Upper lobe of left lung (tissue), 4 donors: ENCODE data around the gene RASGRF2.

Source experiments
- EP300 ChIP-seq, 4 donors: sonication (generic); formaldehyde crosslinking; IDR thresholded peaks; one replicate each; pipeline ENCODE4 v1.5.1; 2017; ENCODE audit warnings: antibody characterized with exemption in 4 of 4, control low read depth in 2 of 4
- POLR2A ChIP-seq, 4 donors: fragments of 450-650 bp; IDR thresholded peaks; one replicate each; pipeline ENCODE4 v1.5.1; 2016 to 2017; ENCODE audit warnings: antibody characterized with exemption in 4 of 4, mild to moderate bottlenecking in 2 of 4
- POLR2AphosphoS5 ChIP-seq, 2 donors: sonication (generic); formaldehyde crosslinking; IDR thresholded peaks; one replicate each; pipeline ENCODE4 v1.5.1; 2017; ENCODE audit warnings: antibody characterized with exemption in 2 of 2
- TF ChIP-seq, protein P1 (sequence below), 6 experiments: fragments of 450-650 bp in 4 of 6; fragments of 200-600 bp in 2 of 6; sonication (generic) in 2 of 6; IDR thresholded peaks; one replicate each; pipeline ENCODE4 v1.5.1; 2016 to 2019; ENCODE audit warnings: antibody characterized with exemption in 6 of 6

- TF ChIP-seq, protein P1, sequence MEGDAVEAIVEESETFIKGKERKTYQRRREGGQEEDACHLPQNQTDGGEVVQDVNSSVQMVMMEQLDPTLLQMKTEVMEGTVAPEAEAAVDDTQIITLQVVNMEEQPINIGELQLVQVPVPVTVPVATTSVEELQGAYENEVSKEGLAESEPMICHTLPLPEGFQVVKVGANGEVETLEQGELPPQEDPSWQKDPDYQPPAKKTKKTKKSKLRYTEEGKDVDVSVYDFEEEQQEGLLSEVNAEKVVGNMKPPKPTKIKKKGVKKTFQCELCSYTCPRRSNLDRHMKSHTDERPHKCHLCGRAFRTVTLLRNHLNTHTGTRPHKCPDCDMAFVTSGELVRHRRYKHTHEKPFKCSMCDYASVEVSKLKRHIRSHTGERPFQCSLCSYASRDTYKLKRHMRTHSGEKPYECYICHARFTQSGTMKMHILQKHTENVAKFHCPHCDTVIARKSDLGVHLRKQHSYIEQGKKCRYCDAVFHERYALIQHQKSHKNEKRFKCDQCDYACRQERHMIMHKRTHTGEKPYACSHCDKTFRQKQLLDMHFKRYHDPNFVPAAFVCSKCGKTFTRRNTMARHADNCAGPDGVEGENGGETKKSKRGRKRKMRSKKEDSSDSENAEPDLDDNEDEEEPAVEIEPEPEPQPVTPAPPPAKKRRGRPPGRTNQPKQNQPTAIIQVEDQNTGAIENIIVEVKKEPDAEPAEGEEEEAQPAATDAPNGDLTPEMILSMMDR (IDR thresholded peaks at IDR 0.05): no peak
- no peak for TF ChIP-seq POLR2A (IDR thresholded peaks at IDR 0.05)
- no peak for TF ChIP-seq EP300 (IDR thresholded peaks at IDR 0.05)
- no peak for TF ChIP-seq POLR2AphosphoS5 (IDR thresholded peaks at IDR 0.05)
Measured at GRCh38 chr5:81128416-81128815, 168.3 kb downstream of the RASGRF2 start.
